Astrocyte (in vitro differentiated cells and primary cell): ENCODE data around the gene URB1. TPM values are rescaled to one million over a fixed set of nuclear protein-coding genes. Genes with fewer than 3 reads are reported as not detected.
"Not testable (repeated sequence)": the region's sequence is repeated elsewhere in the genome, so short reads cannot be mapped to it uniquely, and the experiment has no call there.

ENCODE experiments used
- DNase-seq: peaks from one replicate; pipeline ENCODE4 v3.0.0-alpha.2; 2010; ENCODE audit warnings: low read depth
- FAIRE-seq: peaks from 2 replicates; lab custom pipeline; 2011; peaks lifted over from hg19 to GRCh38; lab: Jason Lieb, UNC
- H2AFZ ChIP-seq: 2 replicates; pipeline ENCODE4 v1.6.0; 2012; ENCODE audit warnings: low read depth, low read length, inconsistent platforms
- H3K27ac ChIP-seq: 2 replicates; pipeline ENCODE4 v1.5.1; 2011; ENCODE audit warnings: low read depth, low read length, inconsistent platforms
- H3K27me3 ChIP-seq: 2 replicates; pipeline ENCODE4 v1.6.0; 2011; ENCODE audit warnings: low read length, inconsistent platforms; ENCODE audit not compliant: insufficient read depth
- H3K36me3 ChIP-seq: 2 replicates; pipeline ENCODE4 v1.5.1; 2011; ENCODE audit warnings: low read length, inconsistent platforms; ENCODE audit not compliant: insufficient read depth
- H3K4me1 ChIP-seq: 2 replicates; pipeline ENCODE4 v1.5.1; 2011; ENCODE audit warnings: low read length, inconsistent platforms; ENCODE audit not compliant: insufficient read depth
- H3K4me2 ChIP-seq: 2 replicates; pipeline ENCODE4 v1.6.0; 2012; ENCODE audit warnings: low read length, inconsistent platforms
- H3K4me3 ChIP-seq: 2 replicates; pipeline ENCODE4 v1.5.1; 2011; ENCODE audit warnings: low read depth, mild to moderate bottlenecking, low read length, inconsistent platforms; ENCODE audit not compliant: insufficient read depth
- H3K79me2 ChIP-seq: 2 replicates; pipeline ENCODE4 v1.6.0; 2012; ENCODE audit warnings: mild to moderate bottlenecking, low read length, inconsistent platforms; ENCODE audit not compliant: insufficient read depth
- H3K9ac ChIP-seq: 2 replicates; pipeline ENCODE4 v1.6.0; 2012; ENCODE audit warnings: mild to moderate bottlenecking, low read length, inconsistent platforms
- H3K9me3 ChIP-seq: 2 replicates; pipeline ENCODE4 v1.5.1; 2012; ENCODE audit warnings: low read depth, mild to moderate bottlenecking, low read length, inconsistent platforms; ENCODE audit not compliant: insufficient read depth
- H4K20me1 ChIP-seq: 2 replicates; pipeline ENCODE4 v1.6.0; 2012; ENCODE audit warnings: low read length, inconsistent platforms; ENCODE audit not compliant: insufficient read depth
- H3K27ac Mint-ChIP-seq: one replicate; pipeline ENCODE4 v1.8.0; 2021; ENCODE audit warnings: mild to moderate bottlenecking, mixed read lengths; ENCODE audit not compliant: unreplicated experiment
- H3K27me3 Mint-ChIP-seq: one replicate; pipeline ENCODE4 v1.8.0; 2021; ENCODE audit warnings: low read depth, mixed read lengths; ENCODE audit not compliant: unreplicated experiment
- H3K36me3 Mint-ChIP-seq: one replicate; pipeline ENCODE4 v1.8.0; 2021; ENCODE audit warnings: low read depth, mixed read lengths; ENCODE audit not compliant: unreplicated experiment
- H3K4me1 Mint-ChIP-seq: one replicate; pipeline ENCODE4 v1.8.0; 2021; ENCODE audit warnings: low read depth, mixed read lengths; ENCODE audit not compliant: unreplicated experiment
- H3K4me3 Mint-ChIP-seq: one replicate; pipeline ENCODE4 v1.8.0; 2021; ENCODE audit warnings: mild to moderate bottlenecking, moderate library complexity, mixed read lengths; ENCODE audit not compliant: unreplicated experiment
- H3K9me3 Mint-ChIP-seq: one replicate; pipeline ENCODE4 v1.8.0; 2021; ENCODE audit warnings: mild to moderate bottlenecking, mixed read lengths; ENCODE audit not compliant: unreplicated experiment
- EZH2 ChIP-seq: IDR thresholded peaks from 2 replicates; pipeline ENCODE4 v1.6.1; 2012; ENCODE audit warnings: mild to moderate bottlenecking, low read length, inconsistent platforms; ENCODE audit not compliant: insufficient read depth
- total RNA-seq: library from RNA; stranded (reverse); gene quantifications from 2 replicates; pipeline ENCODE4 v1.2.1, GENCODE V29; 2021
- TF ChIP-seq, protein P1 (sequence below): IDR thresholded peaks from 2 replicates; pipeline ENCODE4 v1.5.1; 2011; ENCODE audit warnings: low read depth, mild to moderate bottlenecking, inconsistent platforms, low read length, moderate library complexity; ENCODE audit not compliant: insufficient read depth

URB1 gene
- total RNA-seq, 1 donor from 2014 or later, result 19.2 TPM

DNA sequence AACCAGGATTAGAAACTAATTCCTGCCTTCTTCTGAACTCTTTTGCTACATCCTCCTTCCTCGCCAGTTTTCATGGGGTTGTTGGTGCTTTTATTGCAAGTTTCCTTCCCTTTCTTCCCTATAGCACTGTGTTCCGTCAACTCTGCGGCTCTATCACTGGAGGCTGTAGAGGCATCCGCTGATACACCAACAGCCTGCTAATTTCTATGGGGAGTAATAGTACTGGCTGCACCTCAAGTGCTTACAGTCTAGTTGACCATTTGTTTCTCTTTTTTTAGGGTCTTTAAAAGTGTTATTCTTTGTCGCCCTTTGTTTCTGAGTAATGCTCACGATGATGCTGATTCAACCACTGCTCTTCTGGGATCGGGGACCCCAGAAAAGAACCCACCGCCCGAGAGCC, 114.7 kb downstream of the URB1 start:
- Mint-ChIP-seq H3K9me3 (no peaks in the 10 kb centered on the region), H3K36me3 (no peaks in the 10 kb centered on the region)
- peak overlapping the region; percentile 53 for H3K27ac ChIP-seq

DNA sequence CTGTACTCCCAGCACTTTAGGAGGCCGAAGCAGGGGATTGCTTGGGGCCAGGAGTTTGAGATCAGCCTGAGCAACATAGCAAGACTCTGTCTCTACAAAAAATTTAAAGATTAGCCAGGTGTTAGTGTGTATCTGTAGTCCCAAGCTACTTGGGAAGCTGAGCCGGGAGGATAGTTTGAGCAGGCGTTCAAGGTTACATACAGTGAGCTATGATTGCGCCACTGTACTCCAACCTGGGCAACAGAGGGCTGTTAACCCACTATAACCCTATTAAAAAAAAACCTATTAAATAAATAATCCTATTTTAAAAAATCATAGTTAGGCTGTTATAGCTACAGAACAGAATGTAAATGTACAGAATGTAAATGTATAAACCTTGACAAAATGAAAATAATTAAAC, 116.1 kb downstream of the URB1 start:
- H3K36me3 ChIP-seq, result peaks cover 10% of the 10 kb centered on the region
- Mint-ChIP-seq H3K4me3 (no peak overlapping the region), H3K27me3 (no peaks in the 10 kb centered on the region), H3K27ac (no peak overlapping the region), H3K9me3 (no peaks in the 10 kb centered on the region), H3K36me3 (no peaks in the 10 kb centered on the region), H3K4me1 (no peaks in the 10 kb centered on the region)
- no peaks in the 10 kb centered on the region for H3K27me3 ChIP-seq
- peaks cover 24% of the 10 kb centered on the region for H3K79me2 ChIP-seq
- H4K20me1 ChIP-seq, result peaks cover 6% of the 10 kb centered on the region
- H3K9ac ChIP-seq, result no peak overlapping the region
- FAIRE-seq (no peak), DNase-seq (no peak)
- no peak for TF ChIP-seq EZH2
- TF ChIP-seq, protein P1, sequence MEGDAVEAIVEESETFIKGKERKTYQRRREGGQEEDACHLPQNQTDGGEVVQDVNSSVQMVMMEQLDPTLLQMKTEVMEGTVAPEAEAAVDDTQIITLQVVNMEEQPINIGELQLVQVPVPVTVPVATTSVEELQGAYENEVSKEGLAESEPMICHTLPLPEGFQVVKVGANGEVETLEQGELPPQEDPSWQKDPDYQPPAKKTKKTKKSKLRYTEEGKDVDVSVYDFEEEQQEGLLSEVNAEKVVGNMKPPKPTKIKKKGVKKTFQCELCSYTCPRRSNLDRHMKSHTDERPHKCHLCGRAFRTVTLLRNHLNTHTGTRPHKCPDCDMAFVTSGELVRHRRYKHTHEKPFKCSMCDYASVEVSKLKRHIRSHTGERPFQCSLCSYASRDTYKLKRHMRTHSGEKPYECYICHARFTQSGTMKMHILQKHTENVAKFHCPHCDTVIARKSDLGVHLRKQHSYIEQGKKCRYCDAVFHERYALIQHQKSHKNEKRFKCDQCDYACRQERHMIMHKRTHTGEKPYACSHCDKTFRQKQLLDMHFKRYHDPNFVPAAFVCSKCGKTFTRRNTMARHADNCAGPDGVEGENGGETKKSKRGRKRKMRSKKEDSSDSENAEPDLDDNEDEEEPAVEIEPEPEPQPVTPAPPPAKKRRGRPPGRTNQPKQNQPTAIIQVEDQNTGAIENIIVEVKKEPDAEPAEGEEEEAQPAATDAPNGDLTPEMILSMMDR, result no peak
- H3K4me1 ChIP-seq, result peaks cover 12% of the 10 kb centered on the region
- H3K27ac ChIP-seq, result no peak overlapping the region
- H3K9me3 ChIP-seq, result no peaks in the 10 kb centered on the region
- H3K4me2 ChIP-seq, result no peak overlapping the region
- H2AFZ ChIP-seq, result no peak overlapping the region
- no peak overlapping the region for H3K4me3 ChIP-seq

More for the DNA sequence above, 114.7 kb downstream of the URB1 start:
- FAIRE-seq (no peak), DNase-seq (no peak)
- no peaks in the 10 kb centered on the region for H3K27me3 Mint-ChIP-seq
- Histone ChIP-seq H3K79me2 (peaks cover 17% of the 10 kb centered on the region), H3K4me1 (peaks cover 12% of the 10 kb centered on the region), H2AFZ (peak overlapping the region; percentile 93), H4K20me1 (no peaks in the 10 kb centered on the region), H3K9ac (peak overlapping the region; percentile 78), H3K9me3 (no peaks in the 10 kb centered on the region), H3K4me3 (peak overlapping the region; percentile 89), H3K36me3 (peaks cover 3% of the 10 kb centered on the region), H3K4me2 (peak overlapping the region; percentile 94), H3K27me3 (no peaks in the 10 kb centered on the region)
- peak overlapping the region; percentile 75 for H3K27ac Mint-ChIP-seq
- peak overlapping the region; percentile 97 for H3K4me3 Mint-ChIP-seq
- TF ChIP-seq EZH2, result no peak
- TF ChIP-seq, protein P1, result no peak
- H3K4me1 Mint-ChIP-seq, result no peaks in the 10 kb centered on the region

DNA sequence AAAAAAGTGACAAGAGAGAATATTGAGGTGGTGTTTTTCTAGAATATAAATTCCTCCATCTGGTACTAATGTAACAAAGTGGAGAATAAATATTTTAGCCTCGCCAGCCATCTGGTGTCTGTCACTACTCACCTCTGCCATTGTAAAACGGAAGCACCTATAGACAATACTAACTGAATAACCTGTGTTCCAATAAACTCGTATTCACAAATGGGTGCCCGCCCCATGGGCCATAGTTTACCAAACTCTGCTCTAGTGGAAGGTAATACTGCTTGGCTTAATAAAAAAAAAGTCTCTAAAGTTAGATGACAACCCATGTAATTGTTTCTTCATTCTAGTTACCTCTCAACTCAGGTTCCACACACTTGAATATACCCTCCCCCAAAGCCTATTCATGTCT, 122.1 kb downstream of the URB1 start:
- no peaks in the 10 kb centered on the region for H3K4me1 ChIP-seq
- H3K36me3 ChIP-seq, result peaks cover 23% of the 10 kb centered on the region
- H3K4me3 ChIP-seq, result no peak overlapping the region
- H3K79me2 ChIP-seq, result peaks cover 10% of the 10 kb centered on the region
- Mint-ChIP-seq H3K9me3 (no peaks in the 10 kb centered on the region), H3K4me3 (no peak overlapping the region), H3K27ac (no peak overlapping the region), H3K4me1 (no peaks in the 10 kb centered on the region), H3K36me3 (peaks cover 7% of the 10 kb centered on the region), H3K27me3 (no peaks in the 10 kb centered on the region)
- no peaks in the 10 kb centered on the region for H3K27me3 ChIP-seq
- H3K9me3 ChIP-seq, result no peaks in the 10 kb centered on the region
- H3K9ac ChIP-seq, result no peak overlapping the region
- no peak overlapping the region for H3K4me2 ChIP-seq
- TF ChIP-seq, protein P1, result no peak
- TF ChIP-seq EZH2, result no peak
- no peak overlapping the region for H2AFZ ChIP-seq
- H4K20me1 ChIP-seq, result peaks cover 7% of the 10 kb centered on the region
- DNase-seq, result no peak
- no peak for FAIRE-seq
- H3K27ac ChIP-seq, result no peak overlapping the region

DNA sequence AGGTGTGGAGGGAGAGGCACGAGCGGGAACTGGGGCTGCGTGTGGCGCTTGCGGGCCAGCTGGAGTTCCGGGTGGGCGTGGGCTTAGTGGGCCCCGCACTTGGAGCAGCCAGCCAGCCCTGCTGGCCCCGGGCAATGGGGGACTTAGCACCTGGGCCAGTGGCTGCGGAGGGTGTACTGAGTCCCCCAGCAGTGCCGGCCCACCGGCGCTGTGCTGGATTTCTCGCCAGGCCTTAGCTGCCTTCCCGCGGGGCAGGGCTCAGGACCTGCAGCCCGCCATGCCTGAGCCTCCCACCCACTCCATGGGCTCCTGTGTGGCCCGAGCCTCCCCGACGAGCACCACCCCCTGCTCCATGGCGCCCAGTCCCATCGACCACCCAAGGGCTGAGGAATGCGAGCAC, 127.5 kb downstream of the URB1 start:
- not testable (repeated sequence) for H3K27ac ChIP-seq, H3K27me3 Mint-ChIP-seq, H3K4me3 Mint-ChIP-seq, H3K9me3 Mint-ChIP-seq, H3K27me3 ChIP-seq, H3K4me1 ChIP-seq, H4K20me1 ChIP-seq, H3K79me2 ChIP-seq, H3K9me3 ChIP-seq, H2AFZ ChIP-seq, H3K36me3 Mint-ChIP-seq, H3K4me2 ChIP-seq, DNase-seq, H3K4me1 Mint-ChIP-seq, H3K27ac Mint-ChIP-seq, H3K9ac ChIP-seq, FAIRE-seq, H3K4me3 ChIP-seq
- H3K36me3 ChIP-seq, result peaks cover 11% of the 10 kb centered on the region
